Measurements from ENCODE around the gene ANKRD28. TPM values are rescaled to one million over a fixed set of nuclear protein-coding genes. Genes with fewer than 3 reads are reported as not detected.
"Not testable (repeated sequence)": the region's sequence is repeated elsewhere in the genome, so short reads cannot be mapped to it uniquely, and the experiment has no call there.

The ANKRD28 gene
- total RNA-seq, 1 experiment from 2014 or later: 82.6 TPM

- Histone ChIP-seq H2AFZ (no peak overlapping the region), H3K79me2 (ENCODE audit: low read depth) (peaks cover 92% of the 10 kb centered on the region), H3K4me1 (replicated peaks; ENCODE audit: insufficient read depth) (no peaks in the 10 kb centered on the region), H3K36me3 (ENCODE audit: low read depth) (no peaks in the 10 kb centered on the region), H4K20me1 (ENCODE audit: insufficient read depth) (peaks cover 25% of the 10 kb centered on the region), H3K27me3 (ENCODE audit: insufficient read depth, low read depth) (no peaks in the 10 kb centered on the region), H3K4me2 (no peak overlapping the region), H3F3A (ENCODE audit: insufficient read depth, low read depth) (no peaks in the 10 kb centered on the region), H3K9me3 (ENCODE audit: insufficient read depth, low read depth) (no peaks in the 10 kb centered on the region), H3K9me2 (ENCODE audit: insufficient read depth) (no peaks in the 10 kb centered on the region), H3K27ac (no peak overlapping the region), H3K4me3 (no peak overlapping the region)
- no TSS peak for BruUV-seq (replicated peaks)
- CTCF ChIA-PET: no interaction called here
- intact Hi-C loops (cut with micrococcal nuclease; ENCODE audit: unreplicated experiment): loop anchor here (5.0 to 10.0 kb wide), 4 partner anchors 228 to 735 kb away; partner anchors contain the start of gene GALNT15
- DNase-seq: no peak
- TF ChIP-seq CTCF (conservative IDR thresholded peaks at IDR 0.05) (no peak), EZH2 (IDR thresholded peaks at IDR 0.05; ENCODE audit: low read depth) (no peak)
- POLR2A ChIA-PET (ENCODE audit: unreplicated experiment): no interaction called here
Measured at GRCh38 chr3:15819576-15819975, 21.8 kb upstream of the ANKRD28 start.

GRCh38 chr3:15819043-15819442 is 21.3 kb upstream of the ANKRD28 start:
- DNase-seq: no peak
- peaks cover 25% of the 10 kb centered on the region for H4K20me1 ChIP-seq (ENCODE audit: insufficient read depth)
- H3K27me3 ChIP-seq (ENCODE audit: insufficient read depth, low read depth): no peaks in the 10 kb centered on the region
- H2AFZ ChIP-seq: no peak overlapping the region
- TF ChIP-seq EZH2 (IDR thresholded peaks at IDR 0.05; ENCODE audit: low read depth) (no peak), CTCF (conservative IDR thresholded peaks at IDR 0.05) (no peak)
- H3K4me3 ChIP-seq: no peak overlapping the region
- H3K79me2 ChIP-seq (ENCODE audit: low read depth): peaks cover 92% of the 10 kb centered on the region
- intact Hi-C loops (cut with micrococcal nuclease; ENCODE audit: unreplicated experiment): loop anchor here (5.0 to 10.0 kb wide), 4 partner anchors 228 to 736 kb away; partner anchors contain the start of gene GALNT15
- H3K36me3 ChIP-seq (ENCODE audit: low read depth): no peaks in the 10 kb centered on the region
- CTCF ChIA-PET: no interaction called here
- H3K27ac ChIP-seq: no peak overlapping the region
- BruUV-seq (replicated peaks): no TSS peak
- no peaks in the 10 kb centered on the region for H3K4me1 ChIP-seq (replicated peaks; ENCODE audit: insufficient read depth)
- H3K9me2 ChIP-seq (ENCODE audit: insufficient read depth): no peaks in the 10 kb centered on the region
- no peaks in the 10 kb centered on the region for H3F3A ChIP-seq (ENCODE audit: insufficient read depth, low read depth)
- POLR2A ChIA-PET (ENCODE audit: unreplicated experiment): no interaction called here
- H3K9me3 ChIP-seq (ENCODE audit: insufficient read depth, low read depth): no peaks in the 10 kb centered on the region
- no peak overlapping the region for H3K4me2 ChIP-seq

GRCh38 chr3:15815696-15816095 is 17.9 kb upstream of the ANKRD28 start:
- H3K4me1 ChIP-seq (replicated peaks; ENCODE audit: insufficient read depth): no peaks in the 10 kb centered on the region
- no peak overlapping the region for H3K4me2 ChIP-seq
- ChIA-PET CTCF (interaction anchor here (0.8 kb wide), 1 partner anchor 234 kb away, joined by 4 read pairs; no protein-coding TSS in a partner anchor), POLR2A (ENCODE audit: unreplicated experiment) (no interaction called here)
- intact Hi-C loops (cut with micrococcal nuclease; ENCODE audit: unreplicated experiment): loop anchor here (1.0 to 10.0 kb wide), 5 partner anchors 232 to 739 kb away; partner anchors contain the start of gene GALNT15
- no peaks in the 10 kb centered on the region for H3K27me3 ChIP-seq (ENCODE audit: insufficient read depth, low read depth)
- H3K9me3 ChIP-seq (ENCODE audit: insufficient read depth, low read depth): no peaks in the 10 kb centered on the region
- H3K79me2 ChIP-seq (ENCODE audit: low read depth): peaks cover 83% of the 10 kb centered on the region
- no peak overlapping the region for H3K4me3 ChIP-seq
- no peaks in the 10 kb centered on the region for H3K9me2 ChIP-seq (ENCODE audit: insufficient read depth)
- TF ChIP-seq EZH2 (IDR thresholded peaks at IDR 0.05; ENCODE audit: low read depth): no peak
- peak; percentile 68 for TF ChIP-seq CTCF (conservative IDR thresholded peaks at IDR 0.05)
- no peak overlapping the region for H3K27ac ChIP-seq
- peaks cover 15% of the 10 kb centered on the region for H4K20me1 ChIP-seq (ENCODE audit: insufficient read depth)
- no peaks in the 10 kb centered on the region for H3K36me3 ChIP-seq (ENCODE audit: low read depth)
- DNase-seq: peak in 1 of 2 experiments; percentile 35
- no peak overlapping the region for H2AFZ ChIP-seq
- H3F3A ChIP-seq (ENCODE audit: insufficient read depth, low read depth): no peaks in the 10 kb centered on the region
- no TSS peak for BruUV-seq (replicated peaks)

GRCh38 chr3:15813079-15813478 is 15.3 kb upstream of the ANKRD28 start:
- H4K20me1 ChIP-seq (ENCODE audit: insufficient read depth); H3K36me3 ChIP-seq (ENCODE audit: low read depth); H3K9me2 ChIP-seq (ENCODE audit: insufficient read depth); POLR2A ChIA-PET (ENCODE audit: unreplicated experiment); H3F3A ChIP-seq (ENCODE audit: insufficient read depth, low read depth); H3K4me3 ChIP-seq; H3K4me1 ChIP-seq (replicated peaks; ENCODE audit: insufficient read depth); H3K27me3 ChIP-seq (ENCODE audit: insufficient read depth, low read depth); H3K27ac ChIP-seq; H3K4me2 ChIP-seq; BruUV-seq (replicated peaks); DNase-seq; H3K9me3 ChIP-seq (ENCODE audit: insufficient read depth, low read depth); H2AFZ ChIP-seq: not testable (repeated sequence)
- H3K79me2 ChIP-seq (ENCODE audit: low read depth): peaks cover 82% of the 10 kb centered on the region
- intact Hi-C loops (cut with micrococcal nuclease; ENCODE audit: unreplicated experiment): loop anchor here (5.0 to 10.0 kb wide), 4 partner anchors 362 to 742 kb away; partner anchors contain the start of genes CAPN7 and GALNT15
- CTCF ChIA-PET: interaction anchor here (0.6 to 1.4 kb wide), 2 partner anchors 182 to 1392 kb away, joined by 3 to 6 read pairs; no protein-coding TSS in a partner anchor
